ENCODE measurements around the gene STX16.
"Not testable (repeated sequence)": the region's sequence is repeated elsewhere in the genome, so short reads cannot be mapped to it uniquely, and the experiment has no call there.

STX16 gene

GRCh38 chr20:58726156-58726555 is 75.1 kb downstream of the STX16 start:
- DNase-seq (ENCODE audit: low spot score) = not testable (repeated sequence)

Data from CD4-positive, alpha-beta T cell treated with Interleukin-6 at 100 ng/mL for 8 hours (primary cell).